ENCODE measurements around the gene STK17B. TPM values are rescaled to one million over a fixed set of nuclear protein-coding genes. Genes with fewer than 3 reads are reported as not detected.
A peak's percentile ranks its signal among the peaks of the same experiment; 100 is the strongest.

STK17B gene
- total RNA-seq, 4 donors from 2014 or later = 6.9 to 24.2 (median 9.4) TPM

DNA sequence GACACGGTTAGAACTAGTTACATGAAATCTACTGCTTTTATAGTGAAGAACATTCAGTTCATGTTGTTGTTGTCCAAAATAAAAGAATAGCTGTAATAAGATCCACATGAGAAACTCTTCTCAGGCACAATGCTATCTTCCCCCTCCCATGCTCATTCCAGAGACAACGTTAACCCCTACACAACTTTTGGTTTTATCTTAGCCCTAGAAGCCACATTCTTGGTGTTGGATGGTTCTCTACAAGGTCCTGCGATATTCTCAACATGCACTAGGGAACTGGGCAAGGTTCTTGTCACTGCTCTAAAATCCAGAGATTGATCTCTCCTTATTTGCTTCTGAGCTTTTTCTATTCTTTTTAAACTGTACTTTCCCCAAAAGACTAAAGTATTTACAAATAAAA is 51.5 kb downstream of the STK17B start:
- Histone ChIP-seq H3K4me3 (no peak overlapping the region), H3K27me3 (no peaks in the 10 kb centered on the region), H3K27ac (replicated peaks in 1 of 4) (no peak overlapping the region), H3K4me1 (no peaks in the 10 kb centered on the region), H3K9me3 (no peaks in the 10 kb centered on the region), H3K36me3 (no peaks in the 10 kb centered on the region)
- DNase-seq (ENCODE audit: extremely low spot score) = no peak
- intact Hi-C loops (cut with DNase I) = no loop called here
- WGBS = 80% methylated on average over 3 of the region's 3 CpGs
- TF ChIP-seq EP300 (IDR thresholded peaks at IDR 0.05) (no peak), POLR2AphosphoS5 (IDR thresholded peaks at IDR 0.05) (no peak), POLR2A (IDR thresholded peaks at IDR 0.05; ENCODE audit: low read depth) (no peak)
- TF ChIP-seq, protein P1, sequence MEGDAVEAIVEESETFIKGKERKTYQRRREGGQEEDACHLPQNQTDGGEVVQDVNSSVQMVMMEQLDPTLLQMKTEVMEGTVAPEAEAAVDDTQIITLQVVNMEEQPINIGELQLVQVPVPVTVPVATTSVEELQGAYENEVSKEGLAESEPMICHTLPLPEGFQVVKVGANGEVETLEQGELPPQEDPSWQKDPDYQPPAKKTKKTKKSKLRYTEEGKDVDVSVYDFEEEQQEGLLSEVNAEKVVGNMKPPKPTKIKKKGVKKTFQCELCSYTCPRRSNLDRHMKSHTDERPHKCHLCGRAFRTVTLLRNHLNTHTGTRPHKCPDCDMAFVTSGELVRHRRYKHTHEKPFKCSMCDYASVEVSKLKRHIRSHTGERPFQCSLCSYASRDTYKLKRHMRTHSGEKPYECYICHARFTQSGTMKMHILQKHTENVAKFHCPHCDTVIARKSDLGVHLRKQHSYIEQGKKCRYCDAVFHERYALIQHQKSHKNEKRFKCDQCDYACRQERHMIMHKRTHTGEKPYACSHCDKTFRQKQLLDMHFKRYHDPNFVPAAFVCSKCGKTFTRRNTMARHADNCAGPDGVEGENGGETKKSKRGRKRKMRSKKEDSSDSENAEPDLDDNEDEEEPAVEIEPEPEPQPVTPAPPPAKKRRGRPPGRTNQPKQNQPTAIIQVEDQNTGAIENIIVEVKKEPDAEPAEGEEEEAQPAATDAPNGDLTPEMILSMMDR (IDR thresholded peaks at IDR 0.05) = no peak

DNA sequence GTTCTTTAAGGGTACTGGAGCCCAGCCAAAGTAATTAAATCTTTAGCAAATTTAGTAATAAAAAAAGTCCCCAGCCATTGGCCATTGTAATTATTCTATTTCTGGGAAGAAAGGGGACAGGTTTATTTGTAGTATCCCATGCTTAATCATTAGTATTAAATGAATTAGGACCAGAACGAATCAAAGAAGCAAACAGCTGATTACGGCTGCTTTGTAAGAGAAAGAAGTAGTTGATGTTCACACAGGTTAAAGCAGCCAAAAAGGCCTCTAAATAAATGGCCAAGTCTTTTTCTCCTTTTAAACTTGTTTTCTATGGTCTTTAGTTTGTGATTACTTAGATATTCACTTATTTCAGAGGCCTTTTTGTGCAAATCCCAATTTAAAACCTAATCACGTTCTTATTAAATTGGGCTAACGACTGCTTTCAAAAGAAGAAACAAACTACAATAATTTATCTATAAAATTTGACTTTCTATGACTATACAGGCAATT is 54.1 kb downstream of the STK17B start:
- intact Hi-C loops (cut with DNase I) = no loop called here
- Histone ChIP-seq H3K27ac (replicated peaks in 1 of 4) (no peak overlapping the region), H3K4me1 (no peaks in the 10 kb centered on the region), H3K27me3 (no peaks in the 10 kb centered on the region), H3K4me3 (no peak overlapping the region), H3K9me3 (no peaks in the 10 kb centered on the region), H3K36me3 (no peaks in the 10 kb centered on the region)
- TF ChIP-seq EP300 (IDR thresholded peaks at IDR 0.05) (no peak), POLR2AphosphoS5 (IDR thresholded peaks at IDR 0.05) (no peak), POLR2A (IDR thresholded peaks at IDR 0.05; ENCODE audit: low read depth) (no peak)
- TF ChIP-seq, protein P1 (IDR thresholded peaks at IDR 0.05) = no peak
- 87% methylated on average over 4 of the region's 4 CpGs for WGBS
- DNase-seq (ENCODE audit: extremely low spot score) = no peak

DNA sequence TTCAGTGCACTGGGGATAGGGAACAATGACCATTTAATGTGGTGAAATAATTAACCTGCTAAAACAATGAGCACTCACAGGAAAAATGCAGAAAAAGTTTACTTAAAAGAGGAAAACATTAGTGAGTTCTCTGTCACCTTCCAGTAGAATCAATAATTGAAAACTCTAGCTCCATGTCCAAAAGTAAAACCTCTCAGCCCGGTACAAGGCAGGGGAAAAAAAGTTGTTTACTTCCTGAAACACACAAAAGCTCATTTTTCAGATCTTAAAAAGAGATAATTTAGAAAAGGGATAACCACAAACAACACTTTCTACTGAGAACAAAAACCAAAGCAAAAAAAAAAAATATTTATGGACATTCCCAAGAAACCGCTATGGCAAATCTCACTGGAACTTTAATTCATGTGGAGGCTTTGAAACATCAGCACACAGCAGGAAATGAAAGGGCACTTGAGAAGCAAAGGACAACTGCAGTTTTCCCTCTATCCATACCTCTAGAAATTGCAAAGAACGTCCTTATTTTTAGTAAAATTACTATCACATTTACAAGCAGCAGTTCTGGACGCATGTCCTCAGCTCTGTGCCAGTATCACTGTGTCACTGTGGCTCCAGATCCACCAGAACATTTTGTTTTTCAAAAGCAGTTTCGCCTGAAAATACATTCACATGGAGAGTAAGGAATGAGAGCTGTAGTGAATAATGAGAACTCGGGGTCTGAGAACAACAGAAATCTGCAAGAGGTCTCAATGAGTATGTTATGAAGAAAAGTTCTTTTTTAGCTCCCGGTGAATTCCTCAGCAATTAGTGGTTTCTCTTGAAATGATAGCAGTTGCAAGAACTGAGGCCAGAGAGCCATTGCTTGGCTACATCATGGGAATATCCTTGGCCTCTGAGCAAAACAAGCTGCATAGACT is 58.1 kb downstream of the STK17B start:
- no peak for TF ChIP-seq POLR2AphosphoS5 (IDR thresholded peaks at IDR 0.05)
- TF ChIP-seq, protein P1 (IDR thresholded peaks at IDR 0.05) = no peak
- no peak for TF ChIP-seq POLR2A (IDR thresholded peaks at IDR 0.05; ENCODE audit: low read depth)
- TF ChIP-seq EP300 (IDR thresholded peaks at IDR 0.05) = no peak
- DNase-seq (ENCODE audit: extremely low spot score) = no peak
- peak overlapping the region in 1 of 4 donors; percentile 35 for H3K27ac ChIP-seq (replicated peaks in 1 of 4)
- H3K27me3 ChIP-seq = no peaks in the 10 kb centered on the region
- H3K36me3 ChIP-seq = no peaks in the 10 kb centered on the region
- no peaks in the 10 kb centered on the region for H3K4me1 ChIP-seq
- intact Hi-C loops (cut with DNase I) = no loop called here
- H3K9me3 ChIP-seq = no peaks in the 10 kb centered on the region
- 38% methylated on average over 7 of the region's 7 CpGs for WGBS
- no peak overlapping the region for H3K4me3 ChIP-seq

DNA sequence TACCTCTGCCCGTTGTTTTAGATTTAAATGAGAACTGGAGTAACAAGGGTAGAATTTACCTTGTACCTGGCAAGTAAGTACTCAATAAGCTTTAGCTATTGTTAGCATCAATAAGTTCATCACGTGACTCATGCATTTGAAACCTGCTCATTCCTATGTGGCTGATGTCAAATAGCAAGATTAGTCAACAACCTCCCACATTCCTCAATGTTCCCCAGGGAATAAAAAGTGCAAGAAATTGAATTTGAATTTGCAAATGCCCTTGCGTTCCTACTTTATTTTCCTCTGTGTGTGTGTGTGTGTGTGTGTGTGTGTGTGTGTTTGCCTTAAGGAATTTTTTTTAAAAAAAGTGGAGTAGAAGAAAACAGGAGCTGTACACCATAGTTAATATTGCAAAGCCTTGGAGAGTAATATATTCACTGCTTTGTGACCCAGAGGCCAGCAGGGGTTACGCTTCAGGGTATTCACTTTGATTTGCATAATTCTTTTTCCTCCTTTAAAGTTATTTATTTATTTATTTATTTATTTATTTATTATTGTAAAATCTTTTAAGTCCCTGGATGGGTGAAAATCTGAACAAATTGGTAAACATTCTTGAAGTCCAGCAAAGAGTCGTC is 58.9 kb downstream of the STK17B start:
- H3K9me3 ChIP-seq = no peaks in the 10 kb centered on the region
- no peaks in the 10 kb centered on the region for H3K36me3 ChIP-seq
- DNase-seq (ENCODE audit: extremely low spot score) = no peak
- intact Hi-C loops (cut with DNase I) = no loop called here
- H3K4me1 ChIP-seq = no peaks in the 10 kb centered on the region
- H3K27ac ChIP-seq (replicated peaks in 1 of 4) = no peak overlapping the region
- WGBS = 84% methylated on average over 5 of the region's 5 CpGs
- H3K27me3 ChIP-seq = no peaks in the 10 kb centered on the region
- H3K4me3 ChIP-seq = no peak overlapping the region
- TF ChIP-seq POLR2AphosphoS5 (IDR thresholded peaks at IDR 0.05) = no peak
- TF ChIP-seq, protein P1 (IDR thresholded peaks at IDR 0.05) = no peak
- no peak for TF ChIP-seq POLR2A (IDR thresholded peaks at IDR 0.05; ENCODE audit: low read depth)
- TF ChIP-seq EP300 (IDR thresholded peaks at IDR 0.05) = no peak
